Kidney (tissue), 14 donors: ENCODE results near the gene NET1. TPM values are rescaled to one million over a fixed set of nuclear protein-coding genes. Genes with fewer than 3 reads are reported as not detected.

Experiments
- DNase-seq, 5 donors: peaks; one replicate each; pipeline ENCODE4 v3.0.0-alpha.2; 2013 to 2020
- FAIRE-seq: peaks from 2 replicates; lab custom pipeline; 2012; peaks lifted over from hg19 to GRCh38; lab: Jason Lieb, UNC
- H3K27ac ChIP-seq, 2 donors: one replicate each; pipeline ENCODE4 v1.7.0; 2013; ENCODE audit warnings: low read depth in 2 of 2, low read length in 2 of 2, inconsistent platforms in 1 of 2
- H3K27me3 ChIP-seq: one replicate; pipeline ENCODE4 v1.7.1; 2013; ENCODE audit warnings: low read length, inconsistent platforms; ENCODE audit not compliant: control insufficient read depth, insufficient read depth
- H3K36me3 ChIP-seq, 3 donors: one replicate each; pipeline versions ENCODE4 v1.7.0 to v1.7.1; 2013; ENCODE audit warnings: low read length in 3 of 3, control low read depth in 1 of 3, inconsistent platforms in 1 of 3; ENCODE audit not compliant: insufficient read depth in 3 of 3, control insufficient read depth in 2 of 3
- H3K4me1 ChIP-seq, 3 donors: one replicate each; pipeline versions ENCODE4 v1.7.0 to v1.7.1; 2013; ENCODE audit warnings: low read length in 3 of 3, inconsistent platforms in 1 of 3, low read depth in 1 of 3; ENCODE audit not compliant: control insufficient read depth in 2 of 3, insufficient read depth in 2 of 3
- H3K4me3 ChIP-seq, 3 donors: one replicate each; pipeline versions ENCODE4 v1.7.0 to v1.8.1; 2013; ENCODE audit warnings: low read length in 3 of 3, control low read depth in 1 of 3, inconsistent platforms in 1 of 3
- H3K9ac ChIP-seq, 3 donors: one replicate each; pipeline versions ENCODE4 v1.7.0 to v1.7.1; 2013; ENCODE audit warnings: low read length in 3 of 3, control low read depth in 1 of 3, inconsistent platforms in 1 of 3
- H3K9me3 ChIP-seq, 3 donors: one replicate each; pipeline versions ENCODE4 v1.7.0 to v1.7.1; 2013; ENCODE audit warnings: low read length in 3 of 3, control low read depth in 1 of 3, inconsistent platforms in 1 of 3; ENCODE audit not compliant: control insufficient read depth in 2 of 3, insufficient read depth in 1 of 3
- intact Hi-C: fragments of 100-400 bp; cut with DNase I; formaldehyde crosslinking; loops from one replicate; pipeline ENCODE4 v1.11.1; 2022
- polyA plus RNA-seq: library from polyadenylated mRNA; stranded (reverse); fragments of 350-450 nt; fragmentation: Illumina TruSeq; extraction: RNeasy Lipid Tissue Mini Kit (QIAGEN cat#74804); gene quantifications from one replicate; pipeline ENCODE4 v1.2.3, GENCODE V29; 2014; ENCODE audit warnings: low read depth, low replicate concordance; ENCODE audit not compliant: insufficient read depth
- total RNA-seq: library from RNA; stranded (reverse); fragmentation: NEBNext Ultra II Directional; extraction: Animal tissue kit (Norgen Biotek cat#: 25700); gene quantifications from one replicate; pipeline ENCODE4 v1.2.1, GENCODE V29; 2021
- TF ChIP-seq, protein P1 (sequence below): IDR thresholded peaks from 3 replicates; pipeline ENCODE4 v1.5.1; 2012; ENCODE audit warnings: mild to moderate bottlenecking, moderate library complexity, borderline replicate concordance; ENCODE audit not compliant: insufficient read depth; ENCODE audit errors: extremely low read depth
- donor health status: control.
- donor health status: control.
- donor health status: control.
- donor health status: control.
- donor health status: control.
- donor health status: DM: yes; HTN: yes; CAD: no.
- donor health status: Normal renal cell carcinoma (clear cell type).

The NET1 gene
- total and polyA plus RNA-seq, 2 donors from 2014 or later: 35.9 to 86.5 TPM

DNA sequence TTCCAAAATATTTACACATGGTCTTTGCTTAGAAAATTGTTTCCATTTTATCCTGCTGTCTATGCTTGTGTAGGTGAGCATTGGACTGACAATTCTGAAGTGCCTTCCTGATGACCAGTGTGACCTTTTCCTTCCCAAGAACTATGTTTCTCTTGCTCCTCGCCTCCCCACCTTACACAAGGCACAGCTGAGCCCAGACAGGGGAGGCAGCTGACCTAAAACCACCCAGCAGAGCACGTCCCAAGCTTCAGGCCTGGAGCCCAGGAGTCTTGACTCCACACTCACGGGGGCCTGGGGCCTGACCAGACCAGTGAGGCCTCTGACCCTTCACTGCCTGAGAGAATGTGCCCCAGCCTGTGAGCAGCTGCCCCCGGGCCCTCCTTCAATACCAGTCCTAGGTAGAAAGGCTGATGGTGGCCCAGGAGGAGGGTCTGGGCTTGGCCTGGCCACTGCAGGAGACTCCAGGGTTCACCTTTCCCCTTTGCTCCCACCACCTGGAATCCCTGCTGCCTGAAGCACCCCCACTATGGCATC, 80.0 kb downstream of the NET1 start:
- no peak for FAIRE-seq
- H3K4me3 ChIP-seq: no peak overlapping the region
- intact Hi-C loops: no loop called here
- H3K36me3 ChIP-seq: no peaks in the 10 kb centered on the region
- DNase-seq: peak in 2 of 5 donors; percentile 24 to 34
- H3K9me3 ChIP-seq: no peaks in the 10 kb centered on the region
- H3K9ac ChIP-seq: no peak overlapping the region
- no peak overlapping the region for H3K27ac ChIP-seq
- H3K27me3 ChIP-seq: no peaks in the 10 kb centered on the region
- TF ChIP-seq, protein P1, sequence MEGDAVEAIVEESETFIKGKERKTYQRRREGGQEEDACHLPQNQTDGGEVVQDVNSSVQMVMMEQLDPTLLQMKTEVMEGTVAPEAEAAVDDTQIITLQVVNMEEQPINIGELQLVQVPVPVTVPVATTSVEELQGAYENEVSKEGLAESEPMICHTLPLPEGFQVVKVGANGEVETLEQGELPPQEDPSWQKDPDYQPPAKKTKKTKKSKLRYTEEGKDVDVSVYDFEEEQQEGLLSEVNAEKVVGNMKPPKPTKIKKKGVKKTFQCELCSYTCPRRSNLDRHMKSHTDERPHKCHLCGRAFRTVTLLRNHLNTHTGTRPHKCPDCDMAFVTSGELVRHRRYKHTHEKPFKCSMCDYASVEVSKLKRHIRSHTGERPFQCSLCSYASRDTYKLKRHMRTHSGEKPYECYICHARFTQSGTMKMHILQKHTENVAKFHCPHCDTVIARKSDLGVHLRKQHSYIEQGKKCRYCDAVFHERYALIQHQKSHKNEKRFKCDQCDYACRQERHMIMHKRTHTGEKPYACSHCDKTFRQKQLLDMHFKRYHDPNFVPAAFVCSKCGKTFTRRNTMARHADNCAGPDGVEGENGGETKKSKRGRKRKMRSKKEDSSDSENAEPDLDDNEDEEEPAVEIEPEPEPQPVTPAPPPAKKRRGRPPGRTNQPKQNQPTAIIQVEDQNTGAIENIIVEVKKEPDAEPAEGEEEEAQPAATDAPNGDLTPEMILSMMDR: no peak
- H3K4me1 ChIP-seq: peaks cover 0 to 2% (median 0%) of the 10 kb centered on the region in 3 donors

DNA sequence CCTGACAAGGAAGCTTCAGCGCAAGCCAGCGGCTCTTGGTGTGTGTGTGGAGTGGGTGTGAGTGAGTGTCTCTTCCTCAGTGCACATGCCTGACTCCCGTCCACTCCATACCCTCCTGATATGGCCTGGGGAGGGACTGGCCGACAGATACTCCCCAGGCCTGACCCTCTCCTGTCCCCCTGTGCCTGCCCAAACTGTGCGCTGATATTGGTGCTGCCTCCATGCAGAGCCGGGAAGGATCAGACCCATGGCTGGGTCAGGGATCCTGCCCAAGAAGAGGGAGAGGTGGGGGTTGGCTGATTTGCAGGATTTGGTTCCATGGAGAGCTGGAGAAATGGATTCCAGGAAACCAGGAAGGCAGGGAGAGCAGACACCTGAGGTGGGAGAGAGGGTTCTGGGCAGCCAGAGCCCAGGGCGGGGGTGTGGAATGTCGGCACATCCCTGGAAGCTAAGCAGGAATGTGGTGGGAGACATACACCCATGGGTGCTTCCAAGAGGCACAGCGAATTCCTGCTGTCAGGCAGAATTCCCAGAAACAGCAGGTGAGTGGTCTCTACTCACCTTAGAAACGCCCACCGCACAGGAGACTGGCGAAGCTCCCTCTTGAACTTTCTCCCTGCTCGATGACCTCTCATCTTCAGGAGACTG, 80.7 kb downstream of the NET1 start:
- TF ChIP-seq, protein P1: no peak
- intact Hi-C loops: no loop called here
- H3K27me3 ChIP-seq: no peaks in the 10 kb centered on the region
- no peak overlapping the region for H3K9ac ChIP-seq
- H3K4me1 ChIP-seq: peaks cover 0 to 2% (median 0%) of the 10 kb centered on the region in 3 donors
- FAIRE-seq (no peak), DNase-seq (peak in 2 of 5 donors; percentile 32 to 39)
- H3K9me3 ChIP-seq: no peaks in the 10 kb centered on the region
- H3K4me3 ChIP-seq: no peak overlapping the region
- H3K36me3 ChIP-seq: no peaks in the 10 kb centered on the region
- no peak overlapping the region for H3K27ac ChIP-seq

DNA sequence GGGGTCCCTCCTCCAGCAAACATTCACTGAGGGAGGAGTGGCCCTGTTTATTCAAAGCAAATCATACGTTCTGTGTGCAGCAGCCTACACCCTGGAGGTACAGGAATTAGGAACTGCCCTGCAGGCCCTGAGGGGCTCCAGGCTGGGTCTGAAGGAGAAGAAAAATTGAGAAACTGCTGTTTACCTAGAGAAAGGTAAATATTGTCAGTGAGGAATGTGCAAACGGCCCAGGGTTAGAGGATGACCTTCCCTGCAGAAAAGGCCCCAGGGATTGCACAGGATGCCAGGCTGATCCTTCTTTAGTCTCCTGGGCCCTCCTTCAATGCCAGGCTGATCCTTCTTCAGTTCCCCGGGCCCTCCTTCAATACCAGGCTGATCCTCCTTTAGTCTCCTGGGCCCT, 81.3 kb downstream of the NET1 start:
- TF ChIP-seq, protein P1: no peak
- Histone ChIP-seq H3K36me3 (no peaks in the 10 kb centered on the region), H3K27ac (no peak overlapping the region), H3K4me3 (no peak overlapping the region), H3K9ac (no peak overlapping the region), H3K27me3 (no peaks in the 10 kb centered on the region), H3K4me1 (peaks cover 0 to 2% (median 0%) of the 10 kb centered on the region in 3 donors), H3K9me3 (no peaks in the 10 kb centered on the region)
- peak in 1 of 5 donors; percentile 20 for DNase-seq
- intact Hi-C loops: no loop called here
- FAIRE-seq: no peak
